Panc1 (cell line): ENCODE measurements around the gene MEIS2. TPM values are rescaled to one million over a fixed set of nuclear protein-coding genes. Genes with fewer than 3 reads are reported as not detected.

ENCODE experiments used
- ATAC-seq: fragments of 200-7000 bp; cut with Tn5 transposase; 2 replicates; pipeline ENCODE4 v1.9.1; 2020; ENCODE audit warnings: mild to moderate bottlenecking, moderate library complexity
- BruUV-seq: library from RNA; stranded (reverse); fragments of 400-500 nt; replicated peaks from 2 replicates; lab custom pipeline; 2021; lab: Mats Ljungman, UMichigan
- CTCF ChIA-PET: fragments of 300-600 bp; sonication (Branson Sonifier 250); formaldehyde crosslinking; loops from one replicate; lab custom pipeline; 2022; ENCODE audit warnings: antibody characterized with exemption; lab: Charles Lee
- POLR2A ChIA-PET: fragments of 300-600 bp; sonication (Branson Sonifier 250); formaldehyde crosslinking; loops from one replicate; lab custom pipeline; 2022; ENCODE audit warnings: antibody characterized with exemption; lab: Charles Lee
- DNase-seq: peaks from one replicate; pipeline ENCODE4 v3.0.0-alpha.2; 2010; ENCODE audit warnings: low read depth, low spot score
- H3K27ac ChIP-seq: 2 replicates; pipeline ENCODE4 v1.5.1; 2011; ENCODE audit warnings: mild to moderate bottlenecking, low read length, inconsistent platforms
- H3K27me3 ChIP-seq: fragments of 200-500 bp; sonication (Bioruptor generic); 2 replicates; pipeline ENCODE4 v1.6.0; 2014; ENCODE audit warnings: low read length, inconsistent platforms; ENCODE audit not compliant: control insufficient read depth, insufficient read depth
- H3K36me3 ChIP-seq: fragments of 200-500 bp; sonication (Bioruptor generic); 2 replicates; pipeline ENCODE4 v1.5.1; 2014; ENCODE audit warnings: inconsistent platforms, mild to moderate bottlenecking, low read length, moderate library complexity; ENCODE audit not compliant: control insufficient read depth, insufficient read depth
- H3K4me1 ChIP-seq: 2 replicates; pipeline ENCODE4 v1.5.1; 2011; ENCODE audit warnings: inconsistent platforms, mild to moderate bottlenecking, low read length, moderate library complexity; ENCODE audit not compliant: control insufficient read depth, insufficient read depth
- H3K4me3 ChIP-seq, 2 experiments: 2 replicates each; pipeline ENCODE4 v1.5.1; 2011 to 2012; ENCODE audit warnings: low read depth in 2 of 2, low read length in 2 of 2, mild to moderate bottlenecking in 2 of 2, inconsistent platforms in 1 of 2, moderate library complexity in 1 of 2
- H3K9me3 ChIP-seq: fragments of 200-500 bp; sonication (Bioruptor generic); 2 replicates; pipeline ENCODE4 v1.5.1; 2014; ENCODE audit warnings: low read depth, mild to moderate bottlenecking, inconsistent platforms, low read length, moderate library complexity; ENCODE audit not compliant: control insufficient read depth, insufficient read depth
- POLR2AphosphoS5 ChIP-seq: IDR thresholded peaks from 2 replicates; pipeline ENCODE4 v1.6.1; 2012; ENCODE audit warnings: mild to moderate bottlenecking, low read depth, low read length, moderate library complexity
- SIN3A ChIP-seq: IDR thresholded peaks from 2 replicates; pipeline ENCODE4 v1.6.1; 2012; ENCODE audit warnings: low read depth, mild to moderate bottlenecking, low read length, moderate library complexity, borderline replicate concordance; ENCODE audit not compliant: insufficient read depth
- TCF7L2 ChIP-seq: IDR thresholded peaks from 2 replicates; pipeline ENCODE4 v1.6.1; 2011; ENCODE audit warnings: mild to moderate bottlenecking, low read depth, low read length, inconsistent platforms
- in situ Hi-C: cut with HindIII; loops from 2 replicates; pipeline ENCODE4 v1.10.0; 2016; ENCODE audit warnings: low sequenced_read_pairs, low pct_unique_long_range_greater_than_20kb
- intact Hi-C: fragments of 100-400 bp; cut with micrococcal nuclease; formaldehyde crosslinking; loops from one replicate; pipeline ENCODE4 v1.10.0; 2022; ENCODE audit not compliant: unreplicated experiment
- total RNA-seq: library from RNA; stranded (reverse); gene quantifications from one replicate; pipeline ENCODE4 v1.2.1, GENCODE V29; 2021; ENCODE audit not compliant: unreplicated experiment
- TF ChIP-seq, protein P1 (sequence below): fragments of 450-650 bp; IDR thresholded peaks from 2 replicates; pipeline ENCODE4 v1.5.1; 2017; ENCODE audit warnings: mild to moderate bottlenecking
- TF ChIP-seq, protein P2 (sequence below), 2 experiments: IDR thresholded peaks; 2 replicates each; pipeline ENCODE4 v1.6.1; 2011 to 2012; ENCODE audit warnings: low read depth in 2 of 2, control low read depth in 1 of 2, low read length in 1 of 2, mild to moderate bottlenecking in 1 of 2, moderate library complexity in 1 of 2; ENCODE audit not compliant: insufficient read depth in 1 of 2

MEIS2 gene
- total RNA-seq, 1 experiment from 2014 or later: 9.3 TPM

DNA sequence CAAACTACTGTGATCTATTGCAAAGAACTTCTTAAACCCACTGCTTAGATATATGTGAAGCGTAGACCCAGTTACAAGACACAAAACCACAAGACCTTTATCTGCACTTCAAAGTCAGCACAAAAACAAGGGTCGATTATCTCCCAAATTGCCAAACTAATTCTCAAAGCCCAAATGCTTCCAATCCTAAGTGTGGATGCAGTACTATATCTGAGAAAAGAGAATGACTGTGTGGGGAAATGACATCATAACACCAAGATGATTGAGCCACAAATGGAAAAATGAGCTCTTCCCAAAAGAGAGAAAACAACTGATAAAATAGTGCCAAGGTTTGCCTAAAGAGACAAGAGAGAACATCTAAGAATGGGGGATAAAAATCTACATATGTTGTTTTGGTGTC is 86.2 kb downstream of the MEIS2 start:
- no TSS peak for BruUV-seq
- Histone ChIP-seq H3K9me3 (no peaks in the 10 kb centered on the region), H3K4me1 (0 out of 2 replicates have a peak, but pooled peaks cover 2% of the 10 kb centered on the region), H3K27me3 (no peaks in the 10 kb centered on the region), H3K36me3 (no peaks in the 10 kb centered on the region), H3K27ac (no peak overlapping the region), H3K4me3 (no peak overlapping the region)
- ATAC-seq (no peak), DNase-seq (no peak)
- in situ Hi-C loops: no loop called here
- ChIA-PET POLR2A (no interaction called here), CTCF (no interaction called here)
- intact Hi-C loops: no loop called here
- TF ChIP-seq SIN3A (no peak), TCF7L2 (no peak), POLR2AphosphoS5 (no peak)
- TF ChIP-seq, protein P1, sequence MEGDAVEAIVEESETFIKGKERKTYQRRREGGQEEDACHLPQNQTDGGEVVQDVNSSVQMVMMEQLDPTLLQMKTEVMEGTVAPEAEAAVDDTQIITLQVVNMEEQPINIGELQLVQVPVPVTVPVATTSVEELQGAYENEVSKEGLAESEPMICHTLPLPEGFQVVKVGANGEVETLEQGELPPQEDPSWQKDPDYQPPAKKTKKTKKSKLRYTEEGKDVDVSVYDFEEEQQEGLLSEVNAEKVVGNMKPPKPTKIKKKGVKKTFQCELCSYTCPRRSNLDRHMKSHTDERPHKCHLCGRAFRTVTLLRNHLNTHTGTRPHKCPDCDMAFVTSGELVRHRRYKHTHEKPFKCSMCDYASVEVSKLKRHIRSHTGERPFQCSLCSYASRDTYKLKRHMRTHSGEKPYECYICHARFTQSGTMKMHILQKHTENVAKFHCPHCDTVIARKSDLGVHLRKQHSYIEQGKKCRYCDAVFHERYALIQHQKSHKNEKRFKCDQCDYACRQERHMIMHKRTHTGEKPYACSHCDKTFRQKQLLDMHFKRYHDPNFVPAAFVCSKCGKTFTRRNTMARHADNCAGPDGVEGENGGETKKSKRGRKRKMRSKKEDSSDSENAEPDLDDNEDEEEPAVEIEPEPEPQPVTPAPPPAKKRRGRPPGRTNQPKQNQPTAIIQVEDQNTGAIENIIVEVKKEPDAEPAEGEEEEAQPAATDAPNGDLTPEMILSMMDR: no peak
- TF ChIP-seq, protein P2, sequence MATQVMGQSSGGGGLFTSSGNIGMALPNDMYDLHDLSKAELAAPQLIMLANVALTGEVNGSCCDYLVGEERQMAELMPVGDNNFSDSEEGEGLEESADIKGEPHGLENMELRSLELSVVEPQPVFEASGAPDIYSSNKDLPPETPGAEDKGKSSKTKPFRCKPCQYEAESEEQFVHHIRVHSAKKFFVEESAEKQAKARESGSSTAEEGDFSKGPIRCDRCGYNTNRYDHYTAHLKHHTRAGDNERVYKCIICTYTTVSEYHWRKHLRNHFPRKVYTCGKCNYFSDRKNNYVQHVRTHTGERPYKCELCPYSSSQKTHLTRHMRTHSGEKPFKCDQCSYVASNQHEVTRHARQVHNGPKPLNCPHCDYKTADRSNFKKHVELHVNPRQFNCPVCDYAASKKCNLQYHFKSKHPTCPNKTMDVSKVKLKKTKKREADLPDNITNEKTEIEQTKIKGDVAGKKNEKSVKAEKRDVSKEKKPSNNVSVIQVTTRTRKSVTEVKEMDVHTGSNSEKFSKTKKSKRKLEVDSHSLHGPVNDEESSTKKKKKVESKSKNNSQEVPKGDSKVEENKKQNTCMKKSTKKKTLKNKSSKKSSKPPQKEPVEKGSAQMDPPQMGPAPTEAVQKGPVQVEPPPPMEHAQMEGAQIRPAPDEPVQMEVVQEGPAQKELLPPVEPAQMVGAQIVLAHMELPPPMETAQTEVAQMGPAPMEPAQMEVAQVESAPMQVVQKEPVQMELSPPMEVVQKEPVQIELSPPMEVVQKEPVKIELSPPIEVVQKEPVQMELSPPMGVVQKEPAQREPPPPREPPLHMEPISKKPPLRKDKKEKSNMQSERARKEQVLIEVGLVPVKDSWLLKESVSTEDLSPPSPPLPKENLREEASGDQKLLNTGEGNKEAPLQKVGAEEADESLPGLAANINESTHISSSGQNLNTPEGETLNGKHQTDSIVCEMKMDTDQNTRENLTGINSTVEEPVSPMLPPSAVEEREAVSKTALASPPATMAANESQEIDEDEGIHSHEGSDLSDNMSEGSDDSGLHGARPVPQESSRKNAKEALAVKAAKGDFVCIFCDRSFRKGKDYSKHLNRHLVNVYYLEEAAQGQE (IDR thresholded peaks at IDR 0.05; ENCODE audit: insufficient read depth in 1 of 2, low read depth in 2 of 2, low read length in 1 of 2): no peak

DNA sequence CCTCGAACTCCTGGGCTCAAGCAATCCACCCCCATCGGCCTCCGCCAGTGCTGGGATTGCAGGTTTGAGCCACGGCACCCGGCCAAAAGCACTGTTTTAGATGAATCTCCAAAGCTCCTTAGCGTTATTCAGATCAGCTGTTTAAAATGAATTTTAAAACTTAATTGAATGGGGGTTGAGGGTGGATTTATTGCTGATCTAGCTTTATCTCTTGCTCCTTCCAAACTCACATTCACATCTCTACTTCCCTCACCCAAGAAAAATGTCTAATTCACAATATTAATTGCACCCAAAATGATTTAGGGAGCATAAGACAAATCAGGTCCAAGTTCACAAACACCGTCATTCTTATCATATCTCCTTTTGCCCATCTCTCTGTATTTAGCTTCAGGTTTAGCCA is 89.8 kb downstream of the MEIS2 start:
- in situ Hi-C loops (no loop called here), intact Hi-C loops (no loop called here)
- Histone ChIP-seq H3K36me3 (no peaks in the 10 kb centered on the region), H3K27me3 (no peaks in the 10 kb centered on the region), H3K9me3 (no peaks in the 10 kb centered on the region), H3K4me1 (no peaks in the 10 kb centered on the region), H3K27ac (no peak overlapping the region), H3K4me3 (no peak overlapping the region)
- no TSS peak for BruUV-seq
- DNase-seq (no peak), ATAC-seq (no peak)
- POLR2A ChIA-PET: no interaction called here
- CTCF ChIA-PET: no interaction called here
- TF ChIP-seq SIN3A: no peak
- no peak for TF ChIP-seq TCF7L2

DNA sequence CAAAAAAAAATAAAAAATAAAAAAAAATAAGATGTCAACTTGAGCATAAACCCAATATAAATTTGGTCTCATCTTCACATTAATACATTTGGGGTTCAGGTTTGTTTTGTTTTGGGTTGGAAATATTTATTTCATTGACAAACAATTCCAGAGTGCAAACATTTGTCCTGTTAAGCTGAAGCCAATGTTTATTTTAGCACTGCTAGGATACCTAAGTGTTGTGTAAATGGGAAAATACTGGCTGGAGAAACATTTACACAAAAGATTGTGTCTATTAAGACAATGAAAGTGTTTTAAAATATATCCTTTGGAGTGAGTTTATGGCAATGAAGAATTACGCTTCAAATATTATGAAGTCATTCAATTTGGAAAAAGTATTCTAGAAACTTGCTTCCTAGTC is 91.1 kb downstream of the MEIS2 start:
- H3K4me1 ChIP-seq: no peaks in the 10 kb centered on the region
- H3K4me3 ChIP-seq: no peak overlapping the region
- DNase-seq (no peak), ATAC-seq (no peak)
- CTCF ChIA-PET: no interaction called here
- H3K9me3 ChIP-seq: no peaks in the 10 kb centered on the region
- no peak overlapping the region for H3K27ac ChIP-seq
- intact Hi-C loops: no loop called here
- in situ Hi-C loops: no loop called here
- no peak for TF ChIP-seq TCF7L2
- TF ChIP-seq, protein P1: no peak
- no peak for TF ChIP-seq SIN3A
- no peak for TF ChIP-seq POLR2AphosphoS5
- TF ChIP-seq, protein P2 (IDR thresholded peaks at IDR 0.05; ENCODE audit: insufficient read depth in 1 of 2, low read depth in 2 of 2, low read length in 1 of 2): no peak
- no peaks in the 10 kb centered on the region for H3K36me3 ChIP-seq
- H3K27me3 ChIP-seq: no peaks in the 10 kb centered on the region
- no TSS peak for BruUV-seq
- POLR2A ChIA-PET: no interaction called here
